Neural progenitor cell (in vitro differentiated cells): ENCODE results near the gene LPAR2. TPM values are rescaled to one million over a fixed set of nuclear protein-coding genes. Genes with fewer than 3 reads are reported as not detected.

Experiments
- DNase-seq: peaks from one replicate; pipeline ENCODE4 v3.0.0-alpha.2; 2016; ENCODE audit warnings: low spot score
- H2AFZ ChIP-seq: fragments of 200-600 bp; sonication (generic); replicated peaks from 2 replicates; pipeline ENCODE4 v1.6.1; 2016; ENCODE audit warnings: antibody characterized with exemption
- H3F3A ChIP-seq: fragments of 200-600 bp; sonication (generic); 2 replicates; pipeline ENCODE4 v1.6.1; 2016; ENCODE audit warnings: antibody characterized with exemption, low read depth
- H3K27ac ChIP-seq: fragments of 200-600 bp; sonication (generic); 2 replicates; pipeline ENCODE4 v1.5.1; 2016; ENCODE audit warnings: mild to moderate bottlenecking
- H3K27me3 ChIP-seq: fragments of 200-600 bp; sonication (generic); 2 replicates; pipeline ENCODE4 v1.6.1; 2016; ENCODE audit warnings: mild to moderate bottlenecking, moderate library complexity
- H3K36me3 ChIP-seq: fragments of 200-600 bp; sonication (generic); 2 replicates; pipeline ENCODE4 v1.5.1; 2016
- H3K4me1 ChIP-seq: fragments of 200-600 bp; sonication (generic); 2 replicates; pipeline ENCODE4 v1.6.1; 2016; ENCODE audit warnings: mixed run types
- H3K4me2 ChIP-seq: fragments of 200-600 bp; sonication (generic); 2 replicates; pipeline ENCODE4 v1.6.1; 2016
- H3K4me3 ChIP-seq: fragments of 200-600 bp; sonication (generic); 2 replicates; pipeline ENCODE4 v1.5.1; 2016
- H3K79me2 ChIP-seq: fragments of 200-600 bp; sonication (generic); 2 replicates; pipeline ENCODE4 v1.6.1; 2016; ENCODE audit warnings: low read depth
- H3K9ac ChIP-seq: fragments of 200-600 bp; sonication (generic); 2 replicates; pipeline ENCODE4 v1.6.1; 2016
- H3K9me3 ChIP-seq: fragments of 200-600 bp; sonication (generic); 2 replicates; pipeline ENCODE4 v1.5.1; 2016; ENCODE audit warnings: low read depth
- H4K20me1 ChIP-seq: fragments of 200-600 bp; sonication (generic); 2 replicates; pipeline ENCODE4 v1.6.1; 2016; ENCODE audit warnings: low read depth
- H3K27ac Mint-ChIP-seq: 3 replicates; pipeline ENCODE4 v1.8.0; 2021; ENCODE audit warnings: mixed read lengths
- H3K27me3 Mint-ChIP-seq: 2 replicates; pipeline ENCODE4 v1.8.0; 2022; ENCODE audit warnings: low read depth, mild to moderate bottlenecking, inconsistent platforms, moderate library complexity, mixed read lengths; ENCODE audit not compliant: insufficient read depth
- H3K36me3 Mint-ChIP-seq: 3 replicates; pipeline ENCODE4 v1.8.0; 2021; ENCODE audit warnings: mixed read lengths
- H3K4me1 Mint-ChIP-seq: 3 replicates; pipeline ENCODE4 v1.8.0; 2021; ENCODE audit warnings: mixed read lengths
- H3K4me3 Mint-ChIP-seq: 3 replicates; pipeline ENCODE4 v1.8.0; 2021; ENCODE audit warnings: mild to moderate bottlenecking, moderate library complexity, mixed read lengths
- H3K9me3 Mint-ChIP-seq: 3 replicates; pipeline ENCODE4 v1.8.0; 2020; ENCODE audit warnings: mixed read lengths
- EZH2 ChIP-seq: fragments of 200-600 bp; sonication (generic); IDR thresholded peaks from 2 replicates; pipeline ENCODE4 v1.6.1; 2017; ENCODE audit warnings: antibody characterized with exemption, mild to moderate bottlenecking, moderate library complexity
- EZH2phosphoT487 ChIP-seq: fragments of 200-600 bp; sonication (generic); IDR thresholded peaks from 2 replicates; pipeline ENCODE4 v1.6.1; 2017; ENCODE audit warnings: antibody characterized with exemption
- total RNA-seq: library from RNA; depleted of rRNA; stranded (reverse); fragments of >200 nt; gene quantifications from 2 replicates; pipeline ENCODE4 v1.2.3, GENCODE V29; 2015; ENCODE audit warnings: low replicate concordance
- TF ChIP-seq, protein P1 (sequence below): fragments of 200-600 bp; sonication (generic); IDR thresholded peaks from 2 replicates; pipeline ENCODE4 v1.5.1; 2017; ENCODE audit warnings: antibody characterized with exemption, mild to moderate bottlenecking

LPAR2 gene
- total RNA-seq, 1 donor from 2014 or later: 21.2 TPM

- Histone ChIP-seq H3F3A (peaks cover 32% of the 10 kb centered on the region), H3K27ac (peak within 1 kb of the TSS; percentile 80), H3K4me2 (peak within 1 kb of the TSS; percentile 90), H3K9me3 (no peaks in the 10 kb centered on the region), H3K9ac (peak within 1 kb of the TSS; percentile 68), H3K4me3 (peak within 1 kb of the TSS; percentile 86), H2AFZ (peak within 1 kb of the TSS; percentile 67), H3K27me3 (no peaks in the 10 kb centered on the region), H4K20me1 (peaks cover 28% of the 10 kb centered on the region), H3K4me1 (peaks cover 18% of the 10 kb centered on the region), H3K36me3 (no peaks in the 10 kb centered on the region), H3K79me2 (peaks cover 41% of the 10 kb centered on the region)
- peak; percentile 97 for DNase-seq
- H3K4me3 Mint-ChIP-seq: peak within 1 kb of the TSS; percentile 93
- peak within 1 kb of the TSS; percentile 70 for H3K27ac Mint-ChIP-seq
- no peak for TF ChIP-seq EZH2phosphoT487
- TF ChIP-seq EZH2: no peak
- TF ChIP-seq, protein P1, sequence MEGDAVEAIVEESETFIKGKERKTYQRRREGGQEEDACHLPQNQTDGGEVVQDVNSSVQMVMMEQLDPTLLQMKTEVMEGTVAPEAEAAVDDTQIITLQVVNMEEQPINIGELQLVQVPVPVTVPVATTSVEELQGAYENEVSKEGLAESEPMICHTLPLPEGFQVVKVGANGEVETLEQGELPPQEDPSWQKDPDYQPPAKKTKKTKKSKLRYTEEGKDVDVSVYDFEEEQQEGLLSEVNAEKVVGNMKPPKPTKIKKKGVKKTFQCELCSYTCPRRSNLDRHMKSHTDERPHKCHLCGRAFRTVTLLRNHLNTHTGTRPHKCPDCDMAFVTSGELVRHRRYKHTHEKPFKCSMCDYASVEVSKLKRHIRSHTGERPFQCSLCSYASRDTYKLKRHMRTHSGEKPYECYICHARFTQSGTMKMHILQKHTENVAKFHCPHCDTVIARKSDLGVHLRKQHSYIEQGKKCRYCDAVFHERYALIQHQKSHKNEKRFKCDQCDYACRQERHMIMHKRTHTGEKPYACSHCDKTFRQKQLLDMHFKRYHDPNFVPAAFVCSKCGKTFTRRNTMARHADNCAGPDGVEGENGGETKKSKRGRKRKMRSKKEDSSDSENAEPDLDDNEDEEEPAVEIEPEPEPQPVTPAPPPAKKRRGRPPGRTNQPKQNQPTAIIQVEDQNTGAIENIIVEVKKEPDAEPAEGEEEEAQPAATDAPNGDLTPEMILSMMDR: peak; percentile 38
- H3K36me3 Mint-ChIP-seq: peaks cover 15% of the 10 kb centered on the region
- peaks cover 24% of the 10 kb centered on the region for H3K4me1 Mint-ChIP-seq
- no peaks in the 10 kb centered on the region for H3K9me3 Mint-ChIP-seq
- H3K27me3 Mint-ChIP-seq: peaks cover 9% of the 10 kb centered on the region
These were observed 35.5 kb upstream of the LPAR2 start, which contains the start of gene ATP13A1 for GRCh38 chr19:19663256-19664120. ATP13A1 (minus strand) TSS chr19:19663676; CDS start chr19:19663666, 10 bp downstream.

DNA sequence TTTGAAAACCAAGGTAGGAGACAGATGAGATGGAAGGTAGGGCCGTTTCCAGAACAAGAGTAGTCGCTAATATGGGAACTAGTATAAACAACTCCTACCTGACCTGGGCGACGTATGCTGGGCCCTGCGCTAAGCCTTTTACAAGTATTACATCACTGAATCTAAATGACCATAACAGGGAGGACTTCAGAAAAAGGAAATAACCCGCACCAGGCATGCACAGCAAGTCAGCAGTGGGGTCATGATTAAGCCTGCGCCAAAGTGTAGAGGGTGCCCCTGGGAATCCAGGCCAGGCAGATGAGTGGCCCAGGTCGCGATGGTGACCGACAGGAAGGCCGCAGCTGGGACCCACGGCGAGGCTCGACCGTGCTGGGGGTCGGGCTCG is 34.8 kb upstream of the LPAR2 start:
- peaks cover 3% of the 10 kb centered on the region for H3K27me3 Mint-ChIP-seq
- DNase-seq: no peak
- Histone ChIP-seq H3K79me2 (peaks cover 41% of the 10 kb centered on the region), H3K4me2 (peak overlapping the region; percentile 90), H2AFZ (no peak overlapping the region), H4K20me1 (peaks cover 28% of the 10 kb centered on the region), H3K27me3 (no peaks in the 10 kb centered on the region), H3K4me1 (peaks cover 15% of the 10 kb centered on the region), H3K36me3 (no peaks in the 10 kb centered on the region), H3F3A (peaks cover 29% of the 10 kb centered on the region), H3K9me3 (no peaks in the 10 kb centered on the region), H3K4me3 (peak overlapping the region; percentile 86), H3K27ac (no peak overlapping the region), H3K9ac (peak overlapping the region; percentile 68)
- H3K27ac Mint-ChIP-seq: peak overlapping the region; percentile 70
- H3K4me3 Mint-ChIP-seq: peak overlapping the region; percentile 92
- no peak for TF ChIP-seq EZH2
- TF ChIP-seq, protein P1: no peak
- no peak for TF ChIP-seq EZH2phosphoT487
- peaks cover 20% of the 10 kb centered on the region for H3K36me3 Mint-ChIP-seq
- H3K9me3 Mint-ChIP-seq: no peaks in the 10 kb centered on the region
- H3K4me1 Mint-ChIP-seq: peaks cover 18% of the 10 kb centered on the region

GRCh38 chr19:19662344-19662743 is 34.3 kb upstream of the LPAR2 start:
- TF ChIP-seq EZH2 (no peak), EZH2phosphoT487 (no peak)
- TF ChIP-seq, protein P1: no peak
- Histone ChIP-seq H3K4me1 (peaks cover 15% of the 10 kb centered on the region), H4K20me1 (peaks cover 28% of the 10 kb centered on the region), H3K4me2 (peak overlapping the region; percentile 90), H3K79me2 (peaks cover 41% of the 10 kb centered on the region), H3F3A (peaks cover 29% of the 10 kb centered on the region), H3K27me3 (no peaks in the 10 kb centered on the region), H2AFZ (no peak overlapping the region), H3K27ac (no peak overlapping the region), H3K9me3 (no peaks in the 10 kb centered on the region), H3K36me3 (no peaks in the 10 kb centered on the region), H3K9ac (no peak overlapping the region), H3K4me3 (peak overlapping the region; percentile 86)
- peaks cover 18% of the 10 kb centered on the region for H3K4me1 Mint-ChIP-seq
- H3K36me3 Mint-ChIP-seq: peaks cover 20% of the 10 kb centered on the region
- H3K27me3 Mint-ChIP-seq: peaks cover 3% of the 10 kb centered on the region
- no peaks in the 10 kb centered on the region for H3K9me3 Mint-ChIP-seq
- H3K27ac Mint-ChIP-seq: peak overlapping the region; percentile 70
- H3K4me3 Mint-ChIP-seq: peak overlapping the region; percentile 92
- no peak for DNase-seq
